HG03439 (cell line): ENCODE measurements around the gene GRB10.

Experiments
- ATAC-seq: cut with Tn5 transposase; IDR thresholded peaks from one replicate; pipeline ENCODE4 v1.9.1; 2021; ENCODE audit warnings: mild to moderate bottlenecking, moderate library complexity; ENCODE audit not compliant: unreplicated experiment

GRB10 gene

DNA sequence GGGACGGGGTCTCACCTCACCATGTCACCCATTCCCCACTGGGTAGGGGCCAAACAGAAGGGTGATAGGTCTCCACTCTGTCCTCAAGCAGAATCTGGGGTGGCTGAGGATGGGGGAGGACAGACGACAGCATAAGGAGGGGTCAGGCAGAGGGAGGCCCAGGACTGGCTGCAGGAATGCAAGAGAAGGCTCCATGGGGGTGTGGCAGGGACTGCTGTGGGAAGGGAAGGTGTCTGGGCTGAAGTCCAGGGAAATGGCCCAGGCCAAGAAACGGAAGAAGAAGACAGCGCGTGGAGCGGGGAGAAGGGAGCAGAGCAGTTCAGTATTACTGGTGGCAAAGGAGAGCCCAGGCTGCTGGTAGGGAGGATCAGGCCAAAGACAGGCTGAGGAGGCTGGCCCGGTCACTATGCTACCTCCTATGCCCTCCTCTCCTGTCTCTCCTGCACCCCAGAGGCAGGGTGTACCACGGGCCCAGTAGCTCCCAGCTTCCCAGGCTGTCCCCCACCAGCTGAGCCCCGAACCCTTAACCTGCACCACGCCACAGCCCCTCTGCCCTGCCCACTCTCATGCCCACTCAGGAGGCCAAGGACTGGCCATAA is 60.9 kb downstream of the GRB10 start:
- ATAC-seq: no peak

DNA sequence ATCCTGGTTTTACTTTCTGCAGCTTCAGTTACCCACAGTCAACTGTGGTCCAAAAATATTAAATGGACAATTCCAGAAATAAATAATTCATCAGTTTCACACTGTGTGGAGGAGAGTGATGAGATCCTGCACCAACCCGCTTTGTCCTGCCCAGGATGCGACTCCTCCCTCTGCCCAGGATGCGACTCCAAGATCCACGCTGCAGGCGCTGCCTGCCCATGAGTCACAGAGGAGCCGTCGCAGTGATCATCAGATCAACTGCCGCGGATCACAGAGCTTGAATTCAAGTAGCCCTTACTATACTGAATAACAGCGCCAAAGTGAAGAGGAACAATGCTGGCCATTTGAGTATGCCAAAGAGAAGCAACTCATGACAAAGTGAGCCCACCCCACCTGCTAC is 61.5 kb downstream of the GRB10 start:
- ATAC-seq: no peak

DNA sequence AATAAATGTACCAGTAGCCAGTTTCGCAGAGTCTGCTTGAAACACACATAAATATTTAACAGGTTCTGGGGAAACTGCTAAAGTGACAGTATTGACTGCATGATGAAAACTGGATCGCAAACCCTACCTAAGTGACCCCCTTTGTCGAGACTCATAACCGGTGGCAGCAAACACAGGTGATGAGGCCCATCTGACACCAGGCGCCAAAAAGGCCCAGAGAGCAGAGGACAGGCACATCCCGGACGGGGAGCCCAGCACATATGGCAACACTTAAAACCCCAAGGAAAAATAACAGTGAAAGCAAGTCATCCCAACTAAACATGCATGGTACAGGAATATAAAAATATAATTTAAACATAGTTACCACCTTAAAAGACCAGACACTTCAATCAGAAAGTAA is 62.4 kb downstream of the GRB10 start:
- no peak for ATAC-seq

DNA sequence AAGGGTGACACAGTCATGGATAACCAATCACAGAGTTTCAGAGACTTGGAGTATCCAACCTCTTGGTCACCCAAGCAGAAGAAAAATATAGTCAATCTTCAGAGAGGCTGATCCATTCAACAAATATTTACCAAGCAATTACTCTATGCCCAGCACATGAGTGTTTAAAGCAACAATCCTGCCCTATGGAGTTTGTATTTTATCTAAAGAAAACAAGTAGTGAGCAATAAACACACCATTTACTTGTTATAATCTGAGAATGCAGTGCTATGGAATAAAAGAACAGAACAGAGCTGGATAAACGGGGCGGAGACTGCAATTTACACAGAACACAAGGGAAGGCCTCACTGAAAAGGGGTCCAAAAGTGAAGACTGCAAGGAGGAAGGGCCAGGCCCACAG is 63.8 kb downstream of the GRB10 start:
- no peak for ATAC-seq

DNA sequence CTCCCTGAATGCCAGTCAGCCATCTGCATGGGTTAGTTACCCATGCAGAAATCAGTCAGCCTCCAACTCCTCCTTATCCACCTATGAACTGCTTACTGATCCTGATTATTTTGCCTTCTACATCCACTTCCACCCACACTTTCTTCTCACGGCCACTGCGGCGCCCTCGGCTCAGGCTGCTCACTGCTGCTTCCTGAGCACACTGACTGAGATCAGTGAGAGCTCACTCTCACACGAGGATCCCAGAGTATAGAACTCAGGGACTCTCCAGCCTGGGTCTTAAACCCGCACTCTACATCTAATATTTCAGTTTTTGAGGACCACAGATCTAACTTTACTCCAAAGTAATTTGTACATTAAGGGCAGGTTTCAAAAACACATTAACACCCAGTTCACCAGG is 64.4 kb downstream of the GRB10 start:
- no peak for ATAC-seq

DNA sequence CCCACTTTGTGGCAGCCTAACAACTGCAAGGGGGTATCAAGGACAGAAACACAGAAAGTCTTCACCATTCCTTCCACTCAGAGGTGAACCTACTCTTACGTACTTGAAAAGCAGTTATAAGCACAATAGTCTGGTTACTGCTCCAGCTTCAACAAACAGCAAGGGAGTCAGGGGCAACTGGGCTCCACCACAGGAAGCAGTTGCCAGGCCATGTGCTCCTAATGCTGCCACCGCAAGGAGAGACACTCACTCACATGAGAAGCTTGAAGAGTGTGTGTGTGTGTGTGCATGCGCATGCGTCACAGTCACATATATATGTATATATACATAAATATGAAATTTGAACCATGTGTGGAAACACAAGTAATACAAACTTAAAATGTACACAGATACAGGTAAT is 65.5 kb downstream of the GRB10 start:
- no peak for ATAC-seq

DNA sequence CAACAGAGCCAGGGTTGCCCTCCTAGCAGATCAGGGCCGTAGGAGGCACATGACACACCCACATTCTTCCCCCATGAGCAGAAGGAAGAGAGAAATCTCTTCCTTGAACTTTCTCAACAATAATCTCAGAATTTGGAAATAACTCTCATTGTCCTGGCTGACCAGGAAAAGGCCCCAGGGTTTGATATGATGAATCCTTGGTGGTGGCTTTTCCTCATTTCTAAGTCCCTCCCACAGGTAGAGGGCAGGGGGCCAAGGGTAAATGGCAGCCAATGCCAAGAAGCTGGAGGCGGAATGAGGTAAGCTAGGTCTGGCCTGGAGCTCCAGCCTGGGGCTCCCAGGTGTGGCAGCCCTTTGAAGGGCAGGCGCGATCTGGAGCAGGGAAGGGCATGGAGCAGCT is 67.8 kb downstream of the GRB10 start:
- ATAC-seq: no peak

DNA sequence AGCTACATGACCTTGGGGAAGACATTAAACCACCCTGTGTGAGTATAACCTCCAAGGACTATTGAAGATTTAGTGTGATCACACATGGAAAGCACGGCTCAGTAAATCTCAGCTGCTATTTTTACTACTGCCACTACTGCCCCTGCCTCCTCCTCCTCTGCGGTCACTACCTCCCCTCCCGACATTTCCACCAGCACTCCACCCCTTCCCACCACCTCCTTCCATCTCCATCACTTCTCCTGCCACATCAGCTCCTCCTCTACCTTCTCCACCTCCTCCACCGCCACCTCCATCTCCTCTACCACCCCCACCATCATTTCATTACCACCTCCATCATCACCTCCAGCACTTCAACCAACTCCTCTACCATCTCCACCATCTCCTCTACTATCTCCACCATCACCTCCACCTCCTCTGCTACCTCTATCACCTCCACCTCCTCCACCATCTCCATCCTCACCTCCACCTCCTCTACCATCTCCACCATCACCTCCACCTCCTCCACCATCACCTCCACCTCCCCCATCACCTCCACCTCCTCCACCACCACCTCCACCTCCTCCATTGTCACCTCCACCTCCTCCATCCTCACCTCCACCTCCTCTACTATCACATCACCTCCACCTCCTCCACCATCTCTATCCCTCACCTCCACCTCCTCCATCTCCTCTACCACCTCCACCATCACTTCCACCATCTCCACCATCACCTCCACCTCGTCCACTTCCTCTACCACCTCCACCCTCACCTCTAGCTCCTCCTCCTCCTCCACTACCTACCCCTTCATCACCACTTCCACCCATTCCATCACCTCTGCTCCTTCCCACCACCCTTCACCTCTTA is 69.4 kb downstream of the GRB10 start:
- no peak for ATAC-seq

DNA sequence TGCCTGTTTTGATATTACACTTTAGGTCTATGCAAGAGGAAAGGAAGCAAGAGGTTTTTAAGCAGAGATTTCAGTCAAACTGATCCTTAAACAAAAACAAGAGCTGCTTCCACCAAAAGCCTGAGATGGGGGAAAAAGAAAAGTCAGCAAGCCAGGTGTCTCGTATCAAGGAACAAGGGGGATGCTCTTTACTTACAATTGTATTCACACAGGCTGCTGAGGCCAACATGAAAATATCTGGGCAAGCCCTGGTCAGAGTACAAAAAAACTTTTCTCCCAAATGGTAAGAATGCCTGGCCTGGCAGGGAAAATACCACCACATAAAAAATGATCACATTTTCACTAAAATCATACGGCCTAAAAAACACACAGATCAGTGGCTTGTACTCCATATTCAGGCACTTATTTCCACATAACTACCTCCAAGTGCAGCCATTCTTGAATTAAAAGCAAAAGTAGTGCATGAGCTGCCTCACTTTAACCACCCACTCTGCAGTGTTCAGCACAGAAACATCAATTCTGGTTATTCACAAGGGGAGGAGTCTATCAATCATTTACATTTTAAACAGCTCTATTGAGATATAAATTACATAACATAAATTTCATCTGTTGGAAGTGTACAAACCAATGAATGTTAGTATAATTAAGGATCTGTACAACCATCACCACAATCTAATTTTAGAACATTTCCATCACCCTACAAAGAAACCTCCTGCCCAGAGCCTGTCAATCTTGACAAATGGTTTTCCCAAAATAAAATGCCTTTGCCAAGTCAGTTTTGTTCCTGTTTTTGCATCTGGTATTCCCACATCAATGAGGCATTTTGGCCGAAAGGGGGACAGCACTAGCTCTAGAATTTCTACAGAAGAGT is 70.2 kb downstream of the GRB10 start:
- ATAC-seq: no peak

DNA sequence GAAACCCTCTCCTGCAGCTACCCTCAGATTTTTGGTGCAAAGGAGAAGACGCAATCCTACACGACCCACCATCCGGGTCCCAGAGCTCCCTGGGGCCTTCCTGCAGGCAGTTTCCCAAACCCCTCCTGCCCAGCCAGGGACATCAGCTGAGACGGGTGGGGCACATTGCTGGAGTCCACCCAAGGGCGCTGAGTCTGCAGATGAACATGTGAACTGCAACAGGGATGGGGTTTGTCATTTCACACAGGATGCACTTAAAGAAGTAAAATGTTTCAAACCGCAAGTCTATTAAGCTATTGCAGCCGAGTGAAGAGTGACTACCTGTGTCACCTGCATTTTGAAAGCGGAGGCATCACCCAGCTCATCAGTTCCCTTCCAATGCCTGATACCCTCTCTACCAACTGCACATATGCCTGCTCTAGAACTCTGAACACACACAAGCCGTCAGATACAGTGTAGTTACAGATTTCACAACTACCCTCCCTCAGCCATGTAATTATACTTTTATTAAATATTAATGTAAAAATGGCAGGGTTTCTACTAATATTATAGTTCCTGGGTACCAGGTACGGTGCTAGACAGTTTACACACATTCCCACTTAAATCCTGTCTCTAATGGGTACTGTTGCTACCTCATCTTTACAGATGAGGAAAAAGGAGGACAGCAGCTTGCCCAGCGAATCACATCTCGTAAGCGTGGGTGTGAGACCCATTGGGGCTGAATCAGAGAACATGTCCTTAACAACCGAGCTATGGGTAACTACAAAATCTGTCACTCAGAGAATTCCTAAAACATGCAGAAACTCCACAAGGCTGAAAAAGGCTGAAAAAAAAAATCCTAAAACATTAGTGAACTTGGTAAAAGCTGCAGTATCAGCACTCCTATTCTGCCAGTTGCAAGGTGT is 71.2 kb downstream of the GRB10 start:
- no peak for ATAC-seq

DNA sequence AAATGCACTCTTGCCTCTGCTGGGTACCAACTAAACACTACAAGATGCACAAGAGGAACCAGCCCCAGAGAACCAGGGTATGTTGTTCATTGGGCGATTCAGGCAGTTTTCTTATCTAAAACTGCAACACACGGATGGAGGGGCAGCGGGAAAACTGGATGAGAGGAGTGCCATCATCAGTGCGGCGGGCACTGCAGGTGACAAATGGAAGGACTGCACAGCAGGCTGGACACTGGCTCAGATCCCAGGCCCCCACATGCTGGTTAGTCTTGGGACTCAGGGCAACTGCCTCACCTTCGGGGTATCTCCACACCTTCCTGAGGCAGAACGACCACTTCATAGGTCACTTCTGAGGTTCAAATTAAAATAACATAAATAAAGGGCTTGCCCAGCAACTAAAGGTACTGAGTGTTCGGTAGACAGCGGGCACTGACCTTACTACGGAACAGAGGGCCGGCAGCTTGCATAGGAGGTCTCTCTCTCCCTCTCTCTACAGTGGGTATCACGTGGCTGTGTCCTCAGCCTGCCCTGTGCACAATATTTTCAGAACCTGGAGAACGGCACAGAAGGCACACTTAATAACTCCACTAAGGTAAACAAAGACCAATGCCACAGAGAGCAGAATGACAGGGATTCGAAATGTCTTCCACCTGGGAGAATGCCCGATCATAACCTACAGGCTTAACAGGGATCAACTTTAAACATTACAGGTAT is 72.1 kb downstream of the GRB10 start:
- no peak for ATAC-seq

DNA sequence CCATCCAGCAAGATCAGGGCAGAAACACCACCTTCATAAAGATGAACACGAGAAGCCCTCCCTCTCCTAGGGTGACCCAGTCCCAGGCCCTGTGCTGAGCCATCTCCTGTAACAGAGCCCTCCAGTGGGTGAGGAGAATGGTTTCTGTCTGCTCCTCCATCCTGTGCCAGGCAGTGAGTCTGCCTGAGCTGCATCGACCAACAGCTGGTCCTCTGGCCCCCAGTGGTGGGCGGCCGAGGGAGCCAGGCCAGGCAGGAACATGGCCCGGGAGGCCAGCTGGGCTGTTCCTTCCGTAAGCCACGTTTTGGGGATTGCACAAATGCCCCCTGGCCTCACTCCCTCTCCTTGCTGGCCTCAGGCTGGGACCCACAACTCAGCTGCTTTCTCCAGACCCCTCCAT is 73.5 kb downstream of the GRB10 start:
- no peak for ATAC-seq

DNA sequence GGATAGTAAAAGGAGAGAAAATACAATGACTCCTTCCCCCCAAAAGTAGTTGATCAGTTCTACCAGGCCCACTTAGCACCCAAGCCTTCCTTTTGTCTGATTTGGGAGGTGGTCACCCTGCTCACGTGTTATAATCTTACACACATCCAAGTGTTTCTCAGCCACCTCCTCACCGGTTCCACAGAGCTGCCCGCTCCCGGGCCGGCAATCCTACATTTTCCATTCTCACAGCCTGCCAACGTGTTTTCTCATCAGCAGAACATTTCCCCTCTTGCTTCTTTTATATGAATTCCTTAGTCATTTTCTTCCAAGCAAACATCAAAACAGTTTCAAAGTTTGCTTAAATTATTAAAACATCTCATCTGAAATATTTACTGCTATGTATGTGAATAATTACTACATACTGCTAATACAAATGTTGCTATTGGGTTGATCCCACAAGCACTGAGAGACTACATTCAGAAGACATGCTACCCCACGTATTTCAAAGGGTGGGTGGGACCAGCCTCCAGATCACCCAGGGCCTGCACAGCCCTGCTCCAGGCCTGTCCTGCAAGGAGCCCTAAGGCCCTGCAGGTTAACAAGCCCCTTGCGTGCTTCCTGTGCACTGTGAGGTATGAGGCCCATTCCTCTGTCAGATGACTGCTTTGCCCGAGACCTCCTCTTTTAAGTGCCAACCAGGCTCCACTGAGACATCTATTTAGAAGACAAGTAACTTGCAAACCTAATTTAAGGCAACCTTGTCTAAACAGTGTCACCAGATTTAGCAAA is 75.3 kb downstream of the GRB10 start:
- ATAC-seq: no peak

DNA sequence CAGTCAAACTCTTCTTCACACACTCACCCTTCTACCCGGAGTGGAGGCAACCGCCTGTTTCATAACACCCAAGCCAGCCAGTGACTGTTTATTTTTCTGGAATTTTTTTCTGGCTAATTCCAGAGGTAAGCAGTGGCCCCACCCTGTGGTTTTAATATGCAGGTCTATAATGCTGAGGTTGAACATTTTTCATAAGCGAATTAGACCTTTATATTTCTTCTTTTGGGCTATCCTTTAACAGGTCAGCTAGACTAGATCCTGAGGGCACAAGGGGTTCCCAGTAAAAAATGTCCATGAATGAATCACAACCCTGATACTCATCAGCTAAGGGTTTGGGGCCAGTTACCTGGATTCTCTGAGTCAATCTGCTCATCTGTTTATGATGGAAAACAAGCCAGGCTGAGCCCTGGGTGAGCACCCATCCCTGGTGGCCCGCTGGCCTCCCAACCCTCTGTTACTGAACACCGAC is 76.2 kb downstream of the GRB10 start:
- ATAC-seq: no peak

DNA sequence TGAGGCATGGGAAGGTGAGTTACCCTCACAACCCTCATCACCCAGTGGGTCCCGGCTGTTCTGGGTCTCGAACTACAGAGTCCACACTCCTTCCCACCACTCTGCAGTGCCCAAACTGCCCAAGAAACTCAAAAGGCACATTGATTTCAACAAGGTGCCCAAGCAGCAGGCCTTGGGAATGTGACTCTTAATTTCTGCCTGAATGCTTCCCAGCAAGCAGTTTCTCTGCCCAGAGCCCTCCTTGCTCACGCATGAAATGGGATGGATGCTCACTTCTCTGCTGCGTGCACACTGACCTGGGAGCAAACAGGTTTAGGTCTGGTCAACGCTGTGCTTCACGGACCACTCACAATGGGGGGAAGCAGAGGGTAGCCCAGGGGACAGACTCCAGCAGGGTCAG is 77.9 kb downstream of the GRB10 start:
- ATAC-seq: no peak

DNA sequence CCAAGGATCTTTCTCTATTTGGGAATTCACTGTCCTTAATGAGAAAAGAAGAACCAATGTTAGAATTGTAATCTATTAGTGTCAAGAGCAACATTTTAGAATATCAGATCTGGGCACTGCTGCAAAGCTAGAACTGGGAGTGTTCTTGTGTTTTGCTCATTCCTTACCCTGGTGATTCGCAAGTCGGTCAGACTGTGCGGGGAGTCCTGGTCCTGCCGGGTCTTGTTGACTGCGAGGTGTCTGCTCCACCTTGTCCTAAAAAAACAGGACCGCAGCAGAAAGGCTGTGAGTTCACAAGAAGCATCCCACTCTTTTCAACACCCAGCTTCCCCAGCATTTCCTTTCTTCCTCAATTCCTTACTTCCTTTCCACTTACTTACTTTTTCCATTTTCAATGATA is 79.0 kb downstream of the GRB10 start:
- ATAC-seq: no peak

DNA sequence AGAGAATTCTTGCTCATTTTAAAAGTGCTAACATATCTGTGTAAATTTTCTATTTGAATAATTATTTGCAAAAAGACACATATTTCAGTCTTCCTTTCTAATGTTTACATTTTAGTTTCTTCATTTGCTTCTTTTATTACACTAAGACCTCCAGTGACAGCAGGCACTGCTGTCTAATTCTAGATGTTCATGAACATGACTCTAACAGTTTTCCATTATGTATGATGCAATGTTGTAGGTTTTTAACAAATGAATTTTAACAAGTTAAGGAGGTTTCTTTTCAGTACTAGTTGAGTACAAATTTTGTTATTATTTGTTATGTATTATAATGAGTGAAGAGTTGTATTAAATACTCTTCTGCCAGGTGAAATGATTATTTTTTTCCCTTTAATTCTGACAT is 83.6 kb downstream of the GRB10 start:
- no peak for ATAC-seq

DNA sequence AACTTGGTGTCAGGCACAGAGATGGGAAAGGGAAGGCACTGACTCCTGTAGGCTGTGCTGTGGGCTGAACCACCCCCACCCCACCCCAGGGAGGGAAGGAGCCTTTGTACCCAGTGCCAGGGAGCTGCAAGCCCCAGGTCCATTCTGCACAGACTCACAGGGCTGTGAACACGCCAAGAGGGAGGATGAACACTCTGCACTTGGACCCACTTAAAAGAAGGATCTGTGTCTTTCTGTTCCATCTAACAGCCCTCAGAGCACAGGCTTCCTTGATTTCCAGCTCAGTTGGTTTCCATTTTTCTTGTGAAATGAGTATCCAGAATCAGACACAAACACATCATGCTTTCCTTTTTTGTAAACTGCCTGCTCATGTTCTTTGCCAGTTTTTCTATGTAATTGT is 84.9 kb downstream of the GRB10 start:
- no peak for ATAC-seq
